ENCODE measurements around the gene CRLF2. TPM values are rescaled to one million over a fixed set of nuclear protein-coding genes. Genes with fewer than 3 reads are reported as not detected.

The CRLF2 gene
- total and polyA plus RNA-seq, 10 of the 15 experiments (the other 5 are each of a cell fraction or from before 2014, with no cell fraction given) = 2.7 to 7.2 (median 4.5) TPM

DNA sequence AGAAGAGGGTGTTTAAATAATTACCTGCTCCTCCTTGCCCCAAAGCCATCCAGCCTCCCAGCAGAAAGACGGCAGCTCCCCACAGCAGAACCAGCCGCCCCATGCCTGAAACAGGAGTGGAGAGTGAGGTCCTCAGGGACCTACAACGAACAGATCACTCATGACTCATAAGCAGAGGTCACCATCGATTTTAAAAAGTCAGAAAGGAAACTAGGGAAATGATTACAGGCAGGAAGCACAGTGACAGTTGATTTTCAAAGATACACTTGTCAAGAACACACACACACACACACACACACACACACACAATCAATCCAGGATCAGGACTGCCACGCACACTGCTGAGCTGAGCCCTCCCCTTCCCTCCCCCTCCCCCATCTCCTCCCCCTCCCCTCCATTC lies at the start of gene CRLF2 (continued):
- no peak for TF ChIP-seq SMC3 (IDR thresholded peaks at IDR 0.05; ENCODE audit: borderline replicate concordance, low read length)
- peak; percentile 74 for TF ChIP-seq RUNX3 (IDR thresholded peaks at IDR 0.05; ENCODE audit: low read length)
- TF ChIP-seq EED (IDR thresholded peaks at IDR 0.05; ENCODE audit: low read depth) = peak; percentile 94
- TF ChIP-seq, protein P1, sequence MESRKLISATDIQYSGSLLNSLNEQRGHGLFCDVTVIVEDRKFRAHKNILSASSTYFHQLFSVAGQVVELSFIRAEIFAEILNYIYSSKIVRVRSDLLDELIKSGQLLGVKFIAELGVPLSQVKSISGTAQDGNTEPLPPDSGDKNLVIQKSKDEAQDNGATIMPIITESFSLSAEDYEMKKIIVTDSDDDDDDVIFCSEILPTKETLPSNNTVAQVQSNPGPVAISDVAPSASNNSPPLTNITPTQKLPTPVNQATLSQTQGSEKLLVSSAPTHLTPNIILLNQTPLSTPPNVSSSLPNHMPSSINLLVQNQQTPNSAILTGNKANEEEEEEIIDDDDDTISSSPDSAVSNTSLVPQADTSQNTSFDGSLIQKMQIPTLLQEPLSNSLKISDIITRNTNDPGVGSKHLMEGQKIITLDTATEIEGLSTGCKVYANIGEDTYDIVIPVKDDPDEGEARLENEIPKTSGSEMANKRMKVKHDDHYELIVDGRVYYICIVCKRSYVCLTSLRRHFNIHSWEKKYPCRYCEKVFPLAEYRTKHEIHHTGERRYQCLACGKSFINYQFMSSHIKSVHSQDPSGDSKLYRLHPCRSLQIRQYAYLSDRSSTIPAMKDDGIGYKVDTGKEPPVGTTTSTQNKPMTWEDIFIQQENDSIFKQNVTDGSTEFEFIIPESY (IDR thresholded peaks at IDR 0.05) = no peak
- peak; percentile 78 for TF ChIP-seq ATF7 (IDR thresholded peaks at IDR 0.05; ENCODE audit: low read depth)
- TF ChIP-seq SREBF2 (IDR thresholded peaks at IDR 0.05; ENCODE audit: low read length) = no peak
- no peak for TF ChIP-seq TCF3 (IDR thresholded peaks at IDR 0.05; ENCODE audit: borderline replicate concordance, insufficient read depth, low read depth, low read length)
- no peak for TF ChIP-seq EZH2 (IDR thresholded peaks at IDR 0.05; ENCODE audit: borderline replicate concordance, control insufficient read depth, low read depth, low read length)
- TF ChIP-seq CHD1 (IDR thresholded peaks at IDR 0.05; ENCODE audit: low read depth, low read length) = no peak
- TF ChIP-seq SREBF1 (IDR thresholded peaks at IDR 0.05; ENCODE audit: low read length) = no peak
- no peak for TF ChIP-seq BACH1 (IDR thresholded peaks at IDR 0.05; ENCODE audit: borderline replicate concordance)
- TF ChIP-seq ZNF24 (IDR thresholded peaks at IDR 0.05) = no peak
- no peak for TF ChIP-seq RAD51 (IDR thresholded peaks at IDR 0.05)
- TF ChIP-seq, protein P2, sequence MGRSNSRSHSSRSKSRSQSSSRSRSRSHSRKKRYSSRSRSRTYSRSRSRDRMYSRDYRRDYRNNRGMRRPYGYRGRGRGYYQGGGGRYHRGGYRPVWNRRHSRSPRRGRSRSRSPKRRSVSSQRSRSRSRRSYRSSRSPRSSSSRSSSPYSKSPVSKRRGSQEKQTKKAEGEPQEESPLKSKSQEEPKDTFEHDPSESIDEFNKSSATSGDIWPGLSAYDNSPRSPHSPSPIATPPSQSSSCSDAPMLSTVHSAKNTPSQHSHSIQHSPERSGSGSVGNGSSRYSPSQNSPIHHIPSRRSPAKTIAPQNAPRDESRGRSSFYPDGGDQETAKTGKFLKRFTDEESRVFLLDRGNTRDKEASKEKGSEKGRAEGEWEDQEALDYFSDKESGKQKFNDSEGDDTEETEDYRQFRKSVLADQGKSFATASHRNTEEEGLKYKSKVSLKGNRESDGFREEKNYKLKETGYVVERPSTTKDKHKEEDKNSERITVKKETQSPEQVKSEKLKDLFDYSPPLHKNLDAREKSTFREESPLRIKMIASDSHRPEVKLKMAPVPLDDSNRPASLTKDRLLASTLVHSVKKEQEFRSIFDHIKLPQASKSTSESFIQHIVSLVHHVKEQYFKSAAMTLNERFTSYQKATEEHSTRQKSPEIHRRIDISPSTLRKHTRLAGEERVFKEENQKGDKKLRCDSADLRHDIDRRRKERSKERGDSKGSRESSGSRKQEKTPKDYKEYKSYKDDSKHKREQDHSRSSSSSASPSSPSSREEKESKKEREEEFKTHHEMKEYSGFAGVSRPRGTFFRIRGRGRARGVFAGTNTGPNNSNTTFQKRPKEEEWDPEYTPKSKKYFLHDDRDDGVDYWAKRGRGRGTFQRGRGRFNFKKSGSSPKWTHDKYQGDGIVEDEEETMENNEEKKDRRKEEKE (IDR thresholded peaks at IDR 0.05) = no peak
- TF ChIP-seq, protein P3, sequence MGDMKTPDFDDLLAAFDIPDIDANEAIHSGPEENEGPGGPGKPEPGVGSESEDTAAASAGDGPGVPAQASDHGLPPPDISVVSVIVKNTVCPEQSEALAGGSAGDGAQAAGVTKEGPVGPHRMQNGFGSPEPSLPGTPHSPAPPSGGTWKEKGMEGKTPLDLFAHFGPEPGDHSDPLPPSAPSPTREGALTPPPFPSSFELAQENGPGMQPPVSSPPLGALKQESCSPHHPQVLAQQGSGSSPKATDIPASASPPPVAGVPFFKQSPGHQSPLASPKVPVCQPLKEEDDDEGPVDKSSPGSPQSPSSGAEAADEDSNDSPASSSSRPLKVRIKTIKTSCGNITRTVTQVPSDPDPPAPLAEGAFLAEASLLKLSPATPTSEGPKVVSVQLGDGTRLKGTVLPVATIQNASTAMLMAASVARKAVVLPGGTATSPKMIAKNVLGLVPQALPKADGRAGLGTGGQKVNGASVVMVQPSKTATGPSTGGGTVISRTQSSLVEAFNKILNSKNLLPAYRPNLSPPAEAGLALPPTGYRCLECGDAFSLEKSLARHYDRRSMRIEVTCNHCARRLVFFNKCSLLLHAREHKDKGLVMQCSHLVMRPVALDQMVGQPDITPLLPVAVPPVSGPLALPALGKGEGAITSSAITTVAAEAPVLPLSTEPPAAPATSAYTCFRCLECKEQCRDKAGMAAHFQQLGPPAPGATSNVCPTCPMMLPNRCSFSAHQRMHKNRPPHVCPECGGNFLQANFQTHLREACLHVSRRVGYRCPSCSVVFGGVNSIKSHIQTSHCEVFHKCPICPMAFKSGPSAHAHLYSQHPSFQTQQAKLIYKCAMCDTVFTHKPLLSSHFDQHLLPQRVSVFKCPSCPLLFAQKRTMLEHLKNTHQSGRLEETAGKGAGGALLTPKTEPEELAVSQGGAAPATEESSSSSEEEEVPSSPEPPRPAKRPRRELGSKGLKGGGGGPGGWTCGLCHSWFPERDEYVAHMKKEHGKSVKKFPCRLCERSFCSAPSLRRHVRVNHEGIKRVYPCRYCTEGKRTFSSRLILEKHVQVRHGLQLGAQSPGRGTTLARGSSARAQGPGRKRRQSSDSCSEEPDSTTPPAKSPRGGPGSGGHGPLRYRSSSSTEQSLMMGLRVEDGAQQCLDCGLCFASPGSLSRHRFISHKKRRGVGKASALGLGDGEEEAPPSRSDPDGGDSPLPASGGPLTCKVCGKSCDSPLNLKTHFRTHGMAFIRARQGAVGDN (IDR thresholded peaks at IDR 0.05) = no peak
- TF ChIP-seq FOXM1 (IDR thresholded peaks at IDR 0.05; ENCODE audit: low read depth, low read length) = peak; percentile 73; the same call in 1 of the 2 replicates
- TF ChIP-seq, protein P4, sequence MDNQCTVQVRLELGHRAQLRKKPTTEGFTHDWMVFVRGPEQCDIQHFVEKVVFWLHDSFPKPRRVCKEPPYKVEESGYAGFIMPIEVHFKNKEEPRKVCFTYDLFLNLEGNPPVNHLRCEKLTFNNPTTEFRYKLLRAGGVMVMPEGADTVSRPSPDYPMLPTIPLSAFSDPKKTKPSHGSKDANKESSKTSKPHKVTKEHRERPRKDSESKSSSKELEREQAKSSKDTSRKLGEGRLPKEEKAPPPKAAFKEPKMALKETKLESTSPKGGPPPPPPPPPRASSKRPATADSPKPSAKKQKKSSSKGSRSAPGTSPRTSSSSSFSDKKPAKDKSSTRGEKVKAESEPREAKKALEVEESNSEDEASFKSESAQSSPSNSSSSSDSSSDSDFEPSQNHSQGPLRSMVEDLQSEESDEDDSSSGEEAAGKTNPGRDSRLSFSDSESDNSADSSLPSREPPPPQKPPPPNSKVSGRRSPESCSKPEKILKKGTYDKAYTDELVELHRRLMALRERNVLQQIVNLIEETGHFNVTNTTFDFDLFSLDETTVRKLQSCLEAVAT (IDR thresholded peaks at IDR 0.05) = peak; percentile 79; the same call in 1 of the 2 replicates
- TF ChIP-seq SPI1 (IDR thresholded peaks at IDR 0.05; ENCODE audit: borderline replicate concordance, insufficient read depth, low read depth, low read length) = peak; percentile 19; the same call in 1 of the 2 replicates
- peak; percentile 65; the same call in 1 of the 2 replicates for TF ChIP-seq PAX5 (IDR thresholded peaks at IDR 0.05; ENCODE audit: borderline replicate concordance, low read depth, low read length)
- TF ChIP-seq, protein P5, sequence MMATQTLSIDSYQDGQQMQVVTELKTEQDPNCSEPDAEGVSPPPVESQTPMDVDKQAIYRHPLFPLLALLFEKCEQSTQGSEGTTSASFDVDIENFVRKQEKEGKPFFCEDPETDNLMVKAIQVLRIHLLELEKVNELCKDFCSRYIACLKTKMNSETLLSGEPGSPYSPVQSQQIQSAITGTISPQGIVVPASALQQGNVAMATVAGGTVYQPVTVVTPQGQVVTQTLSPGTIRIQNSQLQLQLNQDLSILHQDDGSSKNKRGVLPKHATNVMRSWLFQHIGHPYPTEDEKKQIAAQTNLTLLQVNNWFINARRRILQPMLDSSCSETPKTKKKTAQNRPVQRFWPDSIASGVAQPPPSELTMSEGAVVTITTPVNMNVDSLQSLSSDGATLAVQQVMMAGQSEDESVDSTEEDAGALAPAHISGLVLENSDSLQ (IDR thresholded peaks at IDR 0.05) = peak; percentile 77
- TF ChIP-seq ESRRA (IDR thresholded peaks at IDR 0.05; ENCODE audit: low read length) = no peak

All from GM12878 (cell line).